ENCODE measurements around the gene NUDT7.

The NUDT7 gene

GRCh38 chr16:77786186-77786847 lies 64.0 kb downstream of the NUDT7 start:
- H3K36me3 ChIP-seq (ENCODE audit: control insufficient read depth in 5 of 5, insufficient read depth in 5 of 5, low read length in 5 of 5) = no peaks in the 10 kb centered on the region
- H3K4me3 ChIP-seq (ENCODE audit: low read depth in 1 of 5, low read length in 5 of 5) = no peak overlapping the region
- H3K9me3 ChIP-seq (ENCODE audit: control insufficient read depth in 5 of 5, low read length in 5 of 5) = no peaks in the 10 kb centered on the region
- peaks cover 15 to 44% (median 35%) of the 10 kb centered on the region in 5 donors for H3K27me3 ChIP-seq (ENCODE audit: control insufficient read depth in 5 of 5, insufficient read depth in 4 of 5, low read length in 5 of 5)
- no peak overlapping the region for H3K27ac ChIP-seq (ENCODE audit: low read depth, low read length)
- peaks cover 0 to 17% (median 13%) of the 10 kb centered on the region in 5 donors for H3K4me1 ChIP-seq (ENCODE audit: control insufficient read depth in 5 of 5, insufficient read depth in 5 of 5, low read length in 5 of 5)
- no peak overlapping the region for H3K9ac ChIP-seq (ENCODE audit: low read length in 5 of 5)

DNA sequence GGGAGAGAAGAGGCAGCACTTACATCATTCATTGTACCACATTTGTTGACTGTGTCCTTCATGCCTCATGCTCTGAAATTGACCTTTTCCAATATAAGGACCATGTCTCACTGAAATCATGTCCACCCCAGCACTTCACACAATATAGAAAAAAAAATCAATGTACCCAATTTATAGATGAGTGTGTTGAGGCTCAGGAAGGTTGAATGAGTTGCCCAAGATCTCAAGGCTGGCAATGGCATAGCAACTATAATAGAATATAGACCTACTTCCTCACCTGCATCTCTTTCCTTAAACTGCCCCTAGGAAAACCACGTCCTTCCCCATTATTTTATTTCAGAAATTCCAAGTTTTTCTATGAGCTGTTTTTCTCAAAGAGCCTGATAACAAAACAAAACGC lies 65.1 kb downstream of the NUDT7 start:
- no peaks in the 10 kb centered on the region for H3K36me3 ChIP-seq (ENCODE audit: control insufficient read depth in 5 of 5, insufficient read depth in 5 of 5, low read length in 5 of 5)
- no peak overlapping the region for H3K27ac ChIP-seq (ENCODE audit: low read depth, low read length)
- no peak overlapping the region for H3K4me3 ChIP-seq (ENCODE audit: low read depth in 1 of 5, low read length in 5 of 5)
- no peak overlapping the region for H3K9ac ChIP-seq (ENCODE audit: low read length in 5 of 5)
- peaks cover 0 to 17% (median 13%) of the 10 kb centered on the region in 5 donors for H3K4me1 ChIP-seq (ENCODE audit: control insufficient read depth in 5 of 5, insufficient read depth in 5 of 5, low read length in 5 of 5)
- H3K27me3 ChIP-seq (ENCODE audit: control insufficient read depth in 5 of 5, insufficient read depth in 4 of 5, low read length in 5 of 5) = peaks cover 15 to 48% (median 35%) of the 10 kb centered on the region in 5 donors
- no peaks in the 10 kb centered on the region for H3K9me3 ChIP-seq (ENCODE audit: control insufficient read depth in 5 of 5, low read length in 5 of 5)

GRCh38 chr16:77788181-77789084 lies 66.1 kb downstream of the NUDT7 start, which contains the start of gene VAT1L:
VAT1L (plus strand) TSS chr16:77788564; CDS start chr16:77788683, 119 bp downstream.
- Histone ChIP-seq H3K27ac (ENCODE audit: low read depth, low read length) (no peak within 1 kb of the TSS), H3K9ac (ENCODE audit: low read length in 5 of 5) (no peak within 1 kb of the TSS), H3K27me3 (ENCODE audit: control insufficient read depth in 5 of 5, insufficient read depth in 4 of 5, low read length in 5 of 5) (peaks cover 17 to 48% (median 36%) of the 10 kb centered on the region in 5 donors), H3K36me3 (ENCODE audit: control insufficient read depth in 5 of 5, insufficient read depth in 5 of 5, low read length in 5 of 5) (no peaks in the 10 kb centered on the region), H3K9me3 (ENCODE audit: control insufficient read depth in 5 of 5, low read length in 5 of 5) (no peaks in the 10 kb centered on the region), H3K4me1 (ENCODE audit: control insufficient read depth in 5 of 5, insufficient read depth in 5 of 5, low read length in 5 of 5) (peaks cover 0 to 17% (median 13%) of the 10 kb centered on the region in 5 donors), H3K4me3 (ENCODE audit: low read depth in 1 of 5, low read length in 5 of 5) (peak within 1 kb of the TSS; percentile 14 to 70 (median 59))

- Histone ChIP-seq H3K9me3 (ENCODE audit: control insufficient read depth in 5 of 5, low read length in 5 of 5) (no peaks in the 10 kb centered on the region), H3K9ac (ENCODE audit: low read length in 5 of 5) (no peak overlapping the region), H3K27me3 (ENCODE audit: control insufficient read depth in 5 of 5, insufficient read depth in 4 of 5, low read length in 5 of 5) (peaks cover 18 to 48% (median 38%) of the 10 kb centered on the region in 5 donors), H3K4me3 (ENCODE audit: low read depth in 1 of 5, low read length in 5 of 5) (peak overlapping the region in 2 of 5 donors; percentile 59 to 70), H3K36me3 (ENCODE audit: control insufficient read depth in 5 of 5, insufficient read depth in 5 of 5, low read length in 5 of 5) (no peaks in the 10 kb centered on the region), H3K4me1 (ENCODE audit: control insufficient read depth in 5 of 5, insufficient read depth in 5 of 5, low read length in 5 of 5) (peaks cover 0 to 17% (median 13%) of the 10 kb centered on the region in 5 donors), H3K27ac (ENCODE audit: low read depth, low read length) (no peak overlapping the region)
These were observed 67.0 kb downstream of the NUDT7 start for GRCh38 chr16:77789085-77790008.

GRCh38 chr16:77790009-77790372 lies 67.7 kb downstream of the NUDT7 start:
- peaks cover 0 to 17% (median 13%) of the 10 kb centered on the region in 5 donors for H3K4me1 ChIP-seq (ENCODE audit: control insufficient read depth in 5 of 5, insufficient read depth in 5 of 5, low read length in 5 of 5)
- H3K27me3 ChIP-seq (ENCODE audit: control insufficient read depth in 5 of 5, insufficient read depth in 4 of 5, low read length in 5 of 5) = peaks cover 18 to 51% (median 38%) of the 10 kb centered on the region in 5 donors
- no peak overlapping the region for H3K9ac ChIP-seq (ENCODE audit: low read length in 5 of 5)
- no peaks in the 10 kb centered on the region for H3K9me3 ChIP-seq (ENCODE audit: control insufficient read depth in 5 of 5, low read length in 5 of 5)
- no peak overlapping the region for H3K27ac ChIP-seq (ENCODE audit: low read depth, low read length)
- no peak overlapping the region for H3K4me3 ChIP-seq (ENCODE audit: low read depth in 1 of 5, low read length in 5 of 5)
- no peaks in the 10 kb centered on the region for H3K36me3 ChIP-seq (ENCODE audit: control insufficient read depth in 5 of 5, insufficient read depth in 5 of 5, low read length in 5 of 5)

- Histone ChIP-seq H3K4me1 (ENCODE audit: control insufficient read depth in 5 of 5, insufficient read depth in 5 of 5, low read length in 5 of 5) (peaks cover 0 to 17% (median 13%) of the 10 kb centered on the region in 5 donors), H3K36me3 (ENCODE audit: control insufficient read depth in 5 of 5, insufficient read depth in 5 of 5, low read length in 5 of 5) (no peaks in the 10 kb centered on the region), H3K9ac (ENCODE audit: low read length in 5 of 5) (no peak overlapping the region), H3K27ac (ENCODE audit: low read depth, low read length) (no peak overlapping the region), H3K9me3 (ENCODE audit: control insufficient read depth in 5 of 5, low read length in 5 of 5) (no peaks in the 10 kb centered on the region), H3K4me3 (ENCODE audit: low read depth in 1 of 5, low read length in 5 of 5) (no peak overlapping the region), H3K27me3 (ENCODE audit: control insufficient read depth in 5 of 5, insufficient read depth in 4 of 5, low read length in 5 of 5) (peaks cover 18 to 51% (median 38%) of the 10 kb centered on the region in 5 donors)
These were observed 68.6 kb downstream of the NUDT7 start for GRCh38 chr16:77790912-77791311.

All from subcutaneous abdominal adipose tissue (tissue), 5 donors.